ENCODE results near the gene OR51B2.

Gene OR51B2

DNA sequence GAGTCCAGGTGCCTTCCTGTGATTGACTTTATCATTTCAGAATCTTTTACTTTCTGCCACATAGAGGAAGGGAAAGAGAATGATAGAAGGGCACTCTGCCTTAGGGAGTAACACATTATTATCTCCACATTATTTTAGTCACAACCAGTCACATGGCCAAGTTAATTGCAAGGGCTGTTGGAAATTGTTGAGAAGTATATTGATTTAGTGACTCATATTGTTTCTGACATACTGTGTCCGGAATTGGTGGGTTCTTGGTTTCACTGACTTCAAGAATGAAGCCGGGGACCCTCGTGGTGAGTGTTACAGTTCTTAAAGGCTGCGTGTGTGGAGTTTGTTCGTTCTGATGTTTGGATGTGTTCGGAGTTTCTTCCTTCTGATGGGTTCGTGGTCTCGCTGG lies 31.1 kb downstream of the OR51B2 start:
- ChIA-PET POLR2A (no interaction called here), CTCF (no interaction called here)
- Histone ChIP-seq H3K4me3 (ENCODE audit: low read depth, low read length) (no peak overlapping the region), H3K27ac (ENCODE audit: extremely low read depth, low read depth, low read length) (no peak overlapping the region), H3K9me3 (ENCODE audit: control insufficient read depth, insufficient read depth, low read depth, low read length) (no peaks in the 10 kb centered on the region), H3K4me1 (ENCODE audit: control insufficient read depth, insufficient read depth, low read length) (no peaks in the 10 kb centered on the region), H3K36me3 (ENCODE audit: control insufficient read depth in 2 of 2, insufficient read depth in 1 of 2, low read length in 2 of 2) (no peaks in the 10 kb centered on the region)
- no peak for TF ChIP-seq ZNF837 (tag by site-specific recombination; IDR thresholded peaks at IDR 0.05)
- TF ChIP-seq, protein P1, sequence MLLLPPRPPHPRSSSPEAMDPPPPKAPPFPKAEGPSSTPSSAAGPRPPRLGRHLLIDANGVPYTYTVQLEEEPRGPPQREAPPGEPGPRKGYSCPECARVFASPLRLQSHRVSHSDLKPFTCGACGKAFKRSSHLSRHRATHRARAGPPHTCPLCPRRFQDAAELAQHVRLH (tag by site-specific recombination; IDR thresholded peaks at IDR 0.05), result no peak
- TF ChIP-seq, protein P2, sequence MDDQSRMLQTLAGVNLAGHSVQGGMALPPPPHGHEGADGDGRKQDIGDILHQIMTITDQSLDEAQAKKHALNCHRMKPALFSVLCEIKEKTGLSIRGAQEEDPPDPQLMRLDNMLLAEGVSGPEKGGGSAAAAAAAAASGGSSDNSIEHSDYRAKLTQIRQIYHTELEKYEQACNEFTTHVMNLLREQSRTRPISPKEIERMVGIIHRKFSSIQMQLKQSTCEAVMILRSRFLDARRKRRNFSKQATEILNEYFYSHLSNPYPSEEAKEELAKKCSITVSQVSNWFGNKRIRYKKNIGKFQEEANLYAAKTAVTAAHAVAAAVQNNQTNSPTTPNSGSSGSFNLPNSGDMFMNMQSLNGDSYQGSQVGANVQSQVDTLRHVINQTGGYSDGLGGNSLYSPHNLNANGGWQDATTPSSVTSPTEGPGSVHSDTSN (CRISPR knock-in tag; IDR thresholded peaks at IDR 0.05), result no peak
- no peak for TF ChIP-seq MYNN (tag by site-specific recombination; IDR thresholded peaks at IDR 0.05; ENCODE audit: borderline replicate concordance)
- TF ChIP-seq BCL11B (tag by site-specific recombination; IDR thresholded peaks at IDR 0.05; ENCODE audit: low read depth), result no peak
- TF ChIP-seq MEIS1 (CRISPR knock-in tag; IDR thresholded peaks at IDR 0.05; ENCODE audit: borderline replicate concordance), result no peak
- TF ChIP-seq, protein P3, sequence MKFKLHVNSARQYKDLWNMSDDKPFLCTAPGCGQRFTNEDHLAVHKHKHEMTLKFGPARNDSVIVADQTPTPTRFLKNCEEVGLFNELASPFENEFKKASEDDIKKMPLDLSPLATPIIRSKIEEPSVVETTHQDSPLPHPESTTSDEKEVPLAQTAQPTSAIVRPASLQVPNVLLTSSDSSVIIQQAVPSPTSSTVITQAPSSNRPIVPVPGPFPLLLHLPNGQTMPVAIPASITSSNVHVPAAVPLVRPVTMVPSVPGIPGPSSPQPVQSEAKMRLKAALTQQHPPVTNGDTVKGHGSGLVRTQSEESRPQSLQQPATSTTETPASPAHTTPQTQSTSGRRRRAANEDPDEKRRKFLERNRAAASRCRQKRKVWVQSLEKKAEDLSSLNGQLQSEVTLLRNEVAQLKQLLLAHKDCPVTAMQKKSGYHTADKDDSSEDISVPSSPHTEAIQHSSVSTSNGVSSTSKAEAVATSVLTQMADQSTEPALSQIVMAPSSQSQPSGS (tag by site-specific recombination; IDR thresholded peaks at IDR 0.05; ENCODE audit: low read depth), result no peak
- TF ChIP-seq, protein P4, sequence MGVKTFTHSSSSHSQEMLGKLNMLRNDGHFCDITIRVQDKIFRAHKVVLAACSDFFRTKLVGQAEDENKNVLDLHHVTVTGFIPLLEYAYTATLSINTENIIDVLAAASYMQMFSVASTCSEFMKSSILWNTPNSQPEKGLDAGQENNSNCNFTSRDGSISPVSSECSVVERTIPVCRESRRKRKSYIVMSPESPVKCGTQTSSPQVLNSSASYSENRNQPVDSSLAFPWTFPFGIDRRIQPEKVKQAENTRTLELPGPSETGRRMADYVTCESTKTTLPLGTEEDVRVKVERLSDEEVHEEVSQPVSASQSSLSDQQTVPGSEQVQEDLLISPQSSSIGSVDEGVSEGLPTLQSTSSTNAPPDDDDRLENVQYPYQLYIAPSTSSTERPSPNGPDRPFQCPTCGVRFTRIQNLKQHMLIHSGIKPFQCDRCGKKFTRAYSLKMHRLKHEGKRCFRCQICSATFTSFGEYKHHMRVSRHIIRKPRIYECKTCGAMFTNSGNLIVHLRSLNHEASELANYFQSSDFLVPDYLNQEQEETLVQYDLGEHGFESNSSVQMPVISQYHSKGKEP (tag by site-specific recombination; IDR thresholded peaks at IDR 0.05), result no peak
- no peak for TF ChIP-seq ZNF530 (tag by site-specific recombination; IDR thresholded peaks at IDR 0.05; ENCODE audit: low read depth)
- no peak for TF ChIP-seq SCRT1 (tag by site-specific recombination; IDR thresholded peaks at IDR 0.05; ENCODE audit: borderline replicate concordance)
- TF ChIP-seq ZNF664 (tag by site-specific recombination; IDR thresholded peaks at IDR 0.05), result no peak
- TF ChIP-seq ZNF274 (IDR thresholded peaks at IDR 0.05; ENCODE audit: low read length), result no peak
- no peak for TF ChIP-seq ZNF274 (tag by site-specific recombination; IDR thresholded peaks at IDR 0.05; ENCODE audit: borderline replicate concordance)
- TF ChIP-seq, protein P5, sequence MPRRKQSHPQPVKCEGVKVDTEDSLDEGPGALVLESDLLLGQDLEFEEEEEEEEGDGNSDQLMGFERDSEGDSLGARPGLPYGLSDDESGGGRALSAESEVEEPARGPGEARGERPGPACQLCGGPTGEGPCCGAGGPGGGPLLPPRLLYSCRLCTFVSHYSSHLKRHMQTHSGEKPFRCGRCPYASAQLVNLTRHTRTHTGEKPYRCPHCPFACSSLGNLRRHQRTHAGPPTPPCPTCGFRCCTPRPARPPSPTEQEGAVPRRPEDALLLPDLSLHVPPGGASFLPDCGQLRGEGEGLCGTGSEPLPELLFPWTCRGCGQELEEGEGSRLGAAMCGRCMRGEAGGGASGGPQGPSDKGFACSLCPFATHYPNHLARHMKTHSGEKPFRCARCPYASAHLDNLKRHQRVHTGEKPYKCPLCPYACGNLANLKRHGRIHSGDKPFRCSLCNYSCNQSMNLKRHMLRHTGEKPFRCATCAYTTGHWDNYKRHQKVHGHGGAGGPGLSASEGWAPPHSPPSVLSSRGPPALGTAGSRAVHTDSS (tag by site-specific recombination; IDR thresholded peaks at IDR 0.05), result no peak
- TF ChIP-seq, protein P6, sequence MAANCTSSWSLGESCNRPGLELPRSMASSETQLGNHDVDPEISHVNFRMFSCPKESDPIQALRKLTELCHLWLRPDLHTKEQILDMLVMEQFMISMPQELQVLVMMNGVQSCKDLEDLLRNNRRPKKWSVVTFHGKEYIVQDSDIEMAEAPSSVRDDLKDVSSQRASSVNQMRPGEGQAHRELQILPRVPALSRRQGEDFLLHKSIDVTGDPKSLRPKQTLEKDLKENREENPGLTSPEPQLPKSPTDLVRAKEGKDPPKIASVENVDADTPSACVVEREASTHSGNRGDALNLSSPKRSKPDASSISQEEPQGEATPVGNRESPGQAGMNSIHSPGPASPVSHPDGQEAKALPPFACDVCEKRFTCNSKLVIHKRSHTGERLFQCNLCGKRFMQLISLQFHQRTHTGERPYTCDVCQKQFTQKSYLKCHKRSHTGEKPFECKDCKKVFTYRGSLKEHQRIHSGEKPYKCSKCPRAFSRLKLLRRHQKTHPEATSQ (tag by site-specific recombination; IDR thresholded peaks at IDR 0.05), result no peak
- TF ChIP-seq ZNF221 (tag by site-specific recombination; IDR thresholded peaks at IDR 0.05; ENCODE audit: borderline replicate concordance), result no peak
- TF ChIP-seq ZEB2 (tag by site-specific recombination; IDR thresholded peaks at IDR 0.05), result no peak
- TF ChIP-seq ZNF341 (tag by site-specific recombination; IDR thresholded peaks at IDR 0.05; ENCODE audit: low read depth), result no peak
